ENCODE results near the gene TRIM26. TPM values are rescaled to one million over a fixed set of nuclear protein-coding genes. Genes with fewer than 3 reads are reported as not detected.
A peak's percentile ranks its signal among the peaks of the same experiment; 100 is the strongest.

TRIM26 gene
- total and polyA plus RNA-seq, 8 donors: 12.1 to 25.8 (median 21.7) TPM

DNA sequence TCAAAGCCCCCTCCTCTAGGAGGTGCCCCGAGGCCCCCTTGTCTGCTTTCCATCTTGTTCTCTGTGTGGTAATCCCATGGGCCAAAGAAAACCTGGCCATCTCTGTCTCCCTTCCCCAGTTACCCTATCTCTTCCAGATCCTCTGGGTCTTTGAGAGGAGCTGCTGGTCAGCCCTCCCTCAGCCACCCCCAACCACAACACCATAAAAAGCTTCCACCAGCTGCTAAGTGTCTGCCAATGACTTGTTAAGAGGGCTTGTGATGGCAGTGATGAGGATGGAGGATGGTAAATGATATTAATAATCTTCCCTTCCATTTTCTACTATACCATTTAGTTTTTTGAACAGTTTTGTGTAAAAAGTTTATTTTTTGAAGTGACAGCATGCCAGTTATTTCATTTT, 17.3 kb downstream of the TRIM26 start:
- no peak for FAIRE-seq
- no peak for ATAC-seq
- no peaks in the 10 kb centered on the region for H3K9me3 ChIP-seq
- no peak overlapping the region for H3K27ac ChIP-seq
- no peak for DNase-seq
- intact Hi-C loops (cut with DNase I): no loop called here
- H3K27me3 ChIP-seq: no peaks in the 10 kb centered on the region
- H3K36me3 ChIP-seq: peaks cover 3 to 35% (median 19%) of the 10 kb centered on the region in 3 donors
- no peak overlapping the region for H3K4me3 ChIP-seq
- H3K4me1 ChIP-seq: no peaks in the 10 kb centered on the region
- TF ChIP-seq, protein P1, sequence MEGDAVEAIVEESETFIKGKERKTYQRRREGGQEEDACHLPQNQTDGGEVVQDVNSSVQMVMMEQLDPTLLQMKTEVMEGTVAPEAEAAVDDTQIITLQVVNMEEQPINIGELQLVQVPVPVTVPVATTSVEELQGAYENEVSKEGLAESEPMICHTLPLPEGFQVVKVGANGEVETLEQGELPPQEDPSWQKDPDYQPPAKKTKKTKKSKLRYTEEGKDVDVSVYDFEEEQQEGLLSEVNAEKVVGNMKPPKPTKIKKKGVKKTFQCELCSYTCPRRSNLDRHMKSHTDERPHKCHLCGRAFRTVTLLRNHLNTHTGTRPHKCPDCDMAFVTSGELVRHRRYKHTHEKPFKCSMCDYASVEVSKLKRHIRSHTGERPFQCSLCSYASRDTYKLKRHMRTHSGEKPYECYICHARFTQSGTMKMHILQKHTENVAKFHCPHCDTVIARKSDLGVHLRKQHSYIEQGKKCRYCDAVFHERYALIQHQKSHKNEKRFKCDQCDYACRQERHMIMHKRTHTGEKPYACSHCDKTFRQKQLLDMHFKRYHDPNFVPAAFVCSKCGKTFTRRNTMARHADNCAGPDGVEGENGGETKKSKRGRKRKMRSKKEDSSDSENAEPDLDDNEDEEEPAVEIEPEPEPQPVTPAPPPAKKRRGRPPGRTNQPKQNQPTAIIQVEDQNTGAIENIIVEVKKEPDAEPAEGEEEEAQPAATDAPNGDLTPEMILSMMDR (IDR thresholded peaks at IDR 0.05): no peak
- WGBS, 2 donors: 91 to 97% methylated on average over 1 of the region's 1 CpG

DNA sequence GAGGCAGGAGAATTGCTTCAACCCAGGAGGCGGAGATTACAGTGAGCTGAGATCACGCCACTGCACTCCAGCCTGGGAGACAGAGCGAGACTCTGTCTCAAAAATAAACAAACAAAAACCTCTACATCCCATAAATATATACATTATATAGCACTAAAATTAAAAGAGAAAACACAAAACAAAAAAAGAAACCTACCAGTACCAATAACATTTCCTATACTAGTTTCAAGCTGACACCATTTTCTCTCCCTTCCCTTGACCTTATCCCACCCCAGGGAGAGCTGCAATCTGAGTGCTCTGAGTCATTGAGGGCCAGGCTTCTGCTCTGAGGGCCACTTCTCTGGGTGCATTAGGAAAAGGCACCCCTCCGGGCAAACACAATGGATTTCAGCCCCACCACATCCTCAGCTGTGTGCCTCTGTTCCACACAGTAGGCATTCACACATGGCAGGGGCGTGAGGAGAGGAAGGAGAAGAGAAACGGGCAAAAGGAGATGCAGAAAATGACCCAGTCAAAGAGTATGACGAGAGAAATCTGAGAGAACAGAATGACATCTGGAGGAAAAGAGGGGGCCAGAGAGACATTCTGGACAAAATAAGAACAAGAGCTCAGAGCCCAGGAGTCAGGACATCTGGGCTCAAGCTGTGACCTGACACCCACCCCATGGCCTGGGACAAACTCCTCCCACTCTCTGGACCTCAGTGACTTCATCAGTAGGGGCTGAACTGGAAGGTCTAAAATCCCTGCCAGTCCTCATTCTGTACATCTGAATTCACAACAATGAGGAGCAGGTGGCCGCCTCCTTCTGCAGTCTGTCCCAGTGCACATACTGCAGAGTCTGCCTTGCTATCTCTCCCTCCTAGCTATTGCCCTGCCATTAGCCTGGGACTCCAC, 18.2 kb downstream of the TRIM26 start:
- ATAC-seq: no peak
- no peak for FAIRE-seq
- intact Hi-C loops (cut with DNase I): no loop called here

DNA sequence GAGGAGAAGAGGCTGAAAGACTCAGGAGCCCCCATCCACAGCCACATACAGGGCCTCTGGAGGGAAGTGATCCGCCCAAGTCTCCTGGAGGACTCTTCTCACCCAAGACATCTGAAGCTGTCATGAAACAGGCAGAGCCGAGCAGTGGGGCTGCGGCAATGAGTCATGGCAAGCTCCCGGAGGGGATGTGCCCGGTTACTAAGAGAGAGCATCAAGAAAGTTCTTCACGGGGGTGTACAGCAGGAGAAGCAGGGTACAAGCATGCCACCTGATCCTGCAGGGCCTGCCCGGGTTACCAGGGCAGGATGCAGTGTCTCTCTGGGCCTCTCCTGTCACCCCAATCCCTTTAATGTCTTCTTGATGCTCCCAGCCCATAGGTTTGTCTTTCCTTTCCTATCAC, 21.1 kb downstream of the TRIM26 start:
- TF ChIP-seq, protein P1 (IDR thresholded peaks at IDR 0.05): no peak
- Histone ChIP-seq H3K4me3 (no peak overlapping the region), H3K27ac (no peak overlapping the region), H3K36me3 (peaks cover 3 to 40% (median 22%) of the 10 kb centered on the region in 3 donors), H3K4me1 (no peaks in the 10 kb centered on the region), H3K9me3 (no peaks in the 10 kb centered on the region), H3K27me3 (no peaks in the 10 kb centered on the region)
- 88 to 94% methylated on average over 7 of the region's 7 CpGs for WGBS, 2 donors
- no peak for FAIRE-seq
- intact Hi-C loops (cut with DNase I): no loop called here
- ATAC-seq: no peak
- peak in 1 of 6 donors; percentile 34 for DNase-seq

More for the DNA sequence above, 18.2 kb downstream of the TRIM26 start:
- Histone ChIP-seq H3K27ac (no peak overlapping the region), H3K27me3 (no peaks in the 10 kb centered on the region), H3K36me3 (peaks cover 3 to 40% (median 19%) of the 10 kb centered on the region in 3 donors), H3K4me3 (no peak overlapping the region), H3K9me3 (no peaks in the 10 kb centered on the region), H3K4me1 (no peaks in the 10 kb centered on the region)
- TF ChIP-seq, protein P1 (IDR thresholded peaks at IDR 0.05): no peak
- DNase-seq: no peak
- WGBS, 2 donors: 92 to 94% methylated on average over 8 of the region's 8 CpGs

DNA sequence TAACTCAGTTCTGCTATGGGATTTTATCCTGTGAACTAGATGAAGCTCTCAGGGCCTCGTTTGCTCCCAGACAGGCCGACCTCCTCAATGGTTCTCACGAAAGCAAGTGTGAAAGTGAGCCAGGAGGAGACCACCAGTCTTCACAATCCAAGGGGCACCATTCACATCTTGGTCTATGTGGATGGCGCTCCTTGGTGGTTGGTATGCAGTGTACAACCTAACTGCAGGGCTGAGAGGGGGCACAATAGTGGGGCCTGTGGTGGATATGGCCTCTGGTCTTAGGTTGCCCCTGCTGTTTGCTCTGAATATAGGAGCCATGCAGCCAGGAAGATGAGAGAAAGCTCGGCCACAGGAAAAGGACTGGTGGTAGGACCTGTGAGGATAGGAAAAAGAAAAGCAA, 24.7 kb downstream of the TRIM26 start:
- Histone ChIP-seq H3K36me3 (peaks cover 0 to 32% (median 17%) of the 10 kb centered on the region in 3 donors), H3K9me3 (no peaks in the 10 kb centered on the region), H3K4me3 (no peak overlapping the region), H3K4me1 (no peaks in the 10 kb centered on the region), H3K27ac (no peak overlapping the region), H3K27me3 (no peaks in the 10 kb centered on the region)
- TF ChIP-seq, protein P1 (IDR thresholded peaks at IDR 0.05): no peak
- DNase-seq (no peak), ATAC-seq (no peak), FAIRE-seq (no peak)
- WGBS, 2 donors: 97% methylated on average over 5 of the region's 5 CpGs
- intact Hi-C loops (cut with DNase I): no loop called here

Measured in pancreas (tissue), 10 donors.